ENCODE measurements around the gene NELFB. TPM values are rescaled to one million over a fixed set of nuclear protein-coding genes. Genes with fewer than 3 reads are reported as not detected.

NELFB gene
- total and polyA plus RNA-seq, 2 donors = 20.4 to 38.8 TPM

DNA sequence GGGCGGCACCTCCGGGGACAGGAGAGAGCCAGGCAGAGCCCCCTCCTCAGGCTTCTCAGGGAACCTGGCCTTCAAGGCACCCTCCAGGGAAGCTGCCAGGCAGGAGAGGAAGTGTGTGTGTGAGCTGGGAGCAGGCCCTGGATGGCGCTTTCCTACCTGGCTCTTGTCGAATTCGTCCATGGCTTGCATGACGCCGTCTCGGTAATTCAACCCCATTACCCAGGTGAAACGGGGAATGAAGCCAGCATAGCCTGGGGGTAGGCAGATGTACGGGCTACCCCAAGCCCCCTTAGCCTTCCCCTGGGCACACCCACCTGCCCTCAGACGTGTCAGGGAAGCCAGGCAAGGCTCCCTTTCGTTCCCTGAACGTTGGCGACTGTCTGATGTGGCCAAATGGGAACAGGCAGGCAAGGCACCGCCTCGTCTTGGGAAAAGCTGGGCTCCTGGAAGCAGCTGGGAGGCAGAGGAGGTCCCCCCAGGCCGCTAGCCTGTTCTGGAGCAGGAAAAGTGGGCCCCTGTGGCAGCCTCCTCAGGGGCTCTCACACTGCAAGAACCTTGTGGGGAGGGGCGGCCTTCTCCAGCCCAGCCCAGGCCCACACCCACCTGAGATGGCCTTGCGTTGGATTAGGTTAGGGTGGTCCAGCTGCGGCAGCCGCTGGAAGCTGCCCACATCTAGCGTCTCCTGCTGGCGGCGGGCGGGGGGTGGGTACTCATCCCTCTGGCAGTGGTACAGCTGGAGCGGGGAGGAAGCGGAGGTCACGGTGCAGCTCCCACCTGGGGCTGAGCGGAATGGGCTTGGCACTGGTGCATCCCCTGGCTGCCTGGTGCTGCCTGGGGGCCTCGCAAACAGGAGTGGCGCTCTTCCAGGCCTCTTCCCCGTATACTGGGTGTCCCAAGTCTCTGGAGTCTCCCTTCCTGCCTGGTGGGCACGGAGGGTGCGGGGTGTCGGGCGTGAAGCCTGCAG lies 10.4 kb upstream of the NELFB start:
- peaks cover 13 to 30% of the 10 kb centered on the region in 2 donors for H3K4me1 ChIP-seq (ENCODE audit: control insufficient read depth in 2 of 2, insufficient read depth in 2 of 2, low read length in 2 of 2)
- no peaks in the 10 kb centered on the region for H3K9me3 ChIP-seq (ENCODE audit: control insufficient read depth in 2 of 2, insufficient read depth in 1 of 2, low read length in 1 of 2)
- H3K27me3 ChIP-seq (ENCODE audit: control insufficient read depth in 2 of 2, insufficient read depth in 1 of 2, low read length in 1 of 2) = peaks cover 0 to 4% of the 10 kb centered on the region in 2 donors
- H3K36me3 ChIP-seq (ENCODE audit: control insufficient read depth in 2 of 2, insufficient read depth in 2 of 2, low read length in 1 of 2) = peaks cover 11 to 19% of the 10 kb centered on the region in 2 donors
- WGBS = 93% methylated on average over 36 of the region's 36 CpGs
- H3K27ac ChIP-seq (ENCODE audit: low read depth in 1 of 2, low read length in 1 of 2) = no peak overlapping the region
- no peak overlapping the region for H3K4me3 ChIP-seq (ENCODE audit: low read length in 2 of 2)
- no peak for DNase-seq (ENCODE audit: low read depth in 6 of 9, low spot score in 9 of 9)

DNA sequence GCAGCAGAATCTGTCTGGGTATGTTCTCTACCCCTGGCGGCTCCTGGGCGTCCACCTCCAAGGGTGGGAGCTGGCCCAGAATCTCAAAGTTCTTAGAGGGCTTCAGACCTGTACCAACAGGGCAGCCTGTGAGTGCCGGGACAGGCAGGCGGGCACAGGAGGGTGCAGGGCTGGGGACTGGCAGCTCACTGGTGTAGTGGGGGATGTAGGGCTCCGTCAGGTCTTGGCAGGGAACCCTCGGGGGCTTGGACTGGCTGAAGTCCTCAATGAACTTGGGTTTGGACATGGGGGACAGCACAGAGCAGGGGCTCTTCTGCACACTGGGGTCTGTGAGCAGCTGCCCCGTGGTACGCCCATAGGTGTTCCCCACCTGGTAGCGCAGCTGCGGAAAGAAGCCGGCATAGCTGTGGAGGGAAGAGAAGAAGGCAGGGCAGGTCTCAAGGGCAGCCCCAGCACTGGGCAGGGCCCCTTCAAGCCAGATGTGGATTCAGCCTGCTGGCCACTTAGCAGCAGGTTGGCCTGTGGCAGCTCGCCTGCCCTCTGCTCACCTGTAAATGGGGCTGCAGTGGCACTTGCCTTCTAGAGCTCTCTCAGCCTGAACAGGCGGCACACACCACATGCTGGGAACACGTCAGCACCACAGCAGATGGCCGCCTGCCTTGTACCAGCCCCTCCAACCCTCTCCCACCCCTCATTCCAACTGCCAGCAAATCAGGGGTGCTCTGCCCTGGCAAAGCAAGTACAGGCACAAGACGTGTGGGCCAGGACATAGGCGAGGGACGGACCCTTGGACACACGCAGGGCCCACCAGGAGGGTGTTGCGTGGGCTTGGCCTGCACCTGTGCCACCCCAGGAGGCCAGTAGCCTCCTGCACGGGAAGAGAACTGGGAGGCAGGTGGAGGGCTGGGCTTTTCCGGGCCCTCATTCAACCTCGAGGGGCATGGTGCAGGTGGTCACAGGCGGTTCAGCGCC lies 9.4 kb upstream of the NELFB start:
- Histone ChIP-seq H3K36me3 (ENCODE audit: control insufficient read depth in 2 of 2, insufficient read depth in 2 of 2, low read length in 1 of 2) (peaks cover 11 to 19% of the 10 kb centered on the region in 2 donors), H3K9me3 (ENCODE audit: control insufficient read depth in 2 of 2, insufficient read depth in 1 of 2, low read length in 1 of 2) (no peaks in the 10 kb centered on the region), H3K4me1 (ENCODE audit: control insufficient read depth in 2 of 2, insufficient read depth in 2 of 2, low read length in 2 of 2) (peaks cover 12 to 26% of the 10 kb centered on the region in 2 donors), H3K4me3 (ENCODE audit: low read length in 2 of 2) (no peak overlapping the region), H3K27ac (ENCODE audit: low read depth in 1 of 2, low read length in 1 of 2) (no peak overlapping the region), H3K27me3 (ENCODE audit: control insufficient read depth in 2 of 2, insufficient read depth in 1 of 2, low read length in 1 of 2) (peaks cover 0 to 11% of the 10 kb centered on the region in 2 donors)
- 96% methylated on average over 25 of the region's 25 CpGs for whole genome bisulfite sequencing
- no peak for DNase-seq (ENCODE audit: low read depth in 6 of 9, low spot score in 9 of 9)

DNA sequence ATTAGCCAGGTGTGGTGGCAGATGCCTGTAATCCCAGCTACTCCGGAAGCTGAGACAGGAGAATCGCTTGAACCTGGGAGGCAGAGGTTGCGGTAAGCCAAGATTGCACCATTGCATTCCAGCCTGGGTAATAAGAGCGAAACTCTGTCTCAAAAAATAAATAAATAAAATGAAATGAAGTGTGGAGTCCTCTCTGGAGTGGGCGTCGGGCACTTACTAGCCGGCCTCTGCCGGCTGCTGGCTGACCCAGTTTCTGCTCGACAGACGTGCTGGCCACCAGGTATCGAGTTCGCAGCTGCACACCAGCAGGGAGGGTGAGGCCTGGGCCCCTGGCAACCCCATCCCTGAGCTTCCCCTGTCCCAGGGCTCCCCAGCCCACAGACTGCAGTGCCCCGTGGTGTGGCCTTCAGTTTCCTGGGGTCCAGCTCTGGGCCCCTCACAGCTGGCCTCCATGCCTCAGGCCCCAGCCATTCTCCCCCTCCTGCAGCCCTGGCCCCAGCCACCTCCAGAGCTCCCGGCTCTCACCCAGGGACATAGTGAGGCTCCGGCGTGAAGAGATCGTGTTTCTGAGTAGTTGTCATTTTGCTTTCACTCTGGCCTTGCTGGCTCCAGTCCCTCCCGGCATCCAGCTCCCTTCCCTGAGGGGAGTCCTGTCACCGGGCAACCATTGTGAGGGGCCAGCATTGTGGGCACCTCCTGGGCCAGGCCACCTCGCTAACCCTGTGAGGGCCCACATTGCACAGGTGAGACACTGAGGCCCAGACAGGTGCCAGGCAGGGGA lies 7.8 kb upstream of the NELFB start:
- Histone ChIP-seq H3K4me3 (ENCODE audit: low read length in 2 of 2) (no peak overlapping the region), H3K4me1 (ENCODE audit: control insufficient read depth in 2 of 2, insufficient read depth in 2 of 2, low read length in 2 of 2) (peaks cover 6 to 19% of the 10 kb centered on the region in 2 donors), H3K36me3 (ENCODE audit: control insufficient read depth in 2 of 2, insufficient read depth in 2 of 2, low read length in 1 of 2) (peaks cover 11 to 14% of the 10 kb centered on the region in 2 donors), H3K27ac (ENCODE audit: low read depth in 1 of 2, low read length in 1 of 2) (peak overlapping the region in 1 of 2 donors; percentile 36), H3K27me3 (ENCODE audit: control insufficient read depth in 2 of 2, insufficient read depth in 1 of 2, low read length in 1 of 2) (peaks cover 0 to 15% of the 10 kb centered on the region in 2 donors), H3K9me3 (ENCODE audit: control insufficient read depth in 2 of 2, insufficient read depth in 1 of 2, low read length in 1 of 2) (no peaks in the 10 kb centered on the region)
- 88% methylated on average over 20 of the region's 20 CpGs for WGBS
- no peak for DNase-seq (ENCODE audit: low read depth in 6 of 9, low spot score in 9 of 9)

DNA sequence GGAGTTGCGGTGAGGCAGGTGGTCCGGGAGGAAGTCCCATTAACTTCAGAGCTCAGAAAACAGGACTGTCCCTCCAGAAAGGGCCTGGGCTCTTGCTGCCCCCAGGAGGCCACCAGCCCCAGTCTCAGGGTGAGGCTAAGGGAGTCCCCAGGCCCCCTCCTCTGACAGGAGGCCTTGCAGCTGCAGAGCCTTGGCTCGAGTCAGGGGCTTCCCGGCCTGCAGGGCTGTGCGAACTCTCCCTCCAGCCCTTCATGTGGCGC lies 7.3 kb upstream of the NELFB start:
- DNase-seq (ENCODE audit: low read depth in 6 of 9, low spot score in 9 of 9) = no peak

DNA sequence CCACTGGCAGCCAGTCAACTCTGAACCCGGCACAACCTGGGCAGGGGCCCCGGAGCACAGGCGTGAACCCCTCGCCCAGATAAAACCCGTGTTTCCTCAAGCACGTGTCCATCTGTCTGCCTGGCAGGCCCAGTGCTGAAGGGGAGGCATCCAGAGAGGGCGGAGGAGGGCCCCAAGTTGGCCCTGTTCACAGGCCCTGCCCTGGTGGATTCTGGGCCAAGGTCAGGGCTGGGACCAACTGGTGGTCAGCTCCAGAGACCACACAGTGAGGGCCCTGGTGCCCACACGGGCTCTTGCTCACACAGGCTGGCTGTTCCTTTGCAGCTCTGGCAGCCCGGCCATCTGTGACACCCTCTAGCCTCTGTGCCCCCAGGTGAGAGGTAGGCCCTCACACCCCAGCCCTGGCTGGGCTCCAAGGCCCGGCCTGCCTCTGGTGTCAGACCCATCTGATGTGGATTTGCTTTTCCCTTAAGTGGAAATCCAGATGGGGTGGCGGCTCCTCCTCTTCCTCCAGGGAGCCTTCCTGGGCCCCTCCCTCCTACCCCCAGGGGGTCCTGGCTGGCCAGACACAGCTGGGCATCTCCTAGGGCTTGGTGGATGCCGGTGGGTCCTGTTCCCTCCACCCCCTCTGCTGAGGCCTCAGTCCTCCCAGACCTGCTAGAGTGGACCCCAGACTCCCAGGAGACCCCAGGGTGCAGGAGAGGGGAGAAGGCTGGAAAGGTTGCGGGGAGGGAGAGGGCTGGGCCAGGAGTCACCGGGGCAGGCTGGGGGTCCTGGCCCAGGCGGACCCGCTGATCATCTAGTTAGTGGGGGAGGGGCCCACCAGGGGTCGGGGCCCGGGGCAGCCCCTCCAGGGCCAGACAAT lies 4.6 kb upstream of the NELFB start:
- no peak overlapping the region for H3K27ac ChIP-seq (ENCODE audit: low read depth in 1 of 2, low read length in 1 of 2)
- H3K4me1 ChIP-seq (ENCODE audit: control insufficient read depth in 2 of 2, insufficient read depth in 2 of 2, low read length in 2 of 2) = peaks cover 0 to 11% of the 10 kb centered on the region in 2 donors
- H3K9me3 ChIP-seq (ENCODE audit: control insufficient read depth in 2 of 2, insufficient read depth in 1 of 2, low read length in 1 of 2) = peaks cover 0 to 2% of the 10 kb centered on the region in 2 donors
- peaks cover 7 to 33% of the 10 kb centered on the region in 2 donors for H3K27me3 ChIP-seq (ENCODE audit: control insufficient read depth in 2 of 2, insufficient read depth in 1 of 2, low read length in 1 of 2)
- no peaks in the 10 kb centered on the region for H3K36me3 ChIP-seq (ENCODE audit: control insufficient read depth in 2 of 2, insufficient read depth in 2 of 2, low read length in 1 of 2)
- no peak for DNase-seq (ENCODE audit: low read depth in 6 of 9, low spot score in 9 of 9)
- WGBS = 94% methylated on average over 17 of the region's 18 CpGs
- H3K4me3 ChIP-seq (ENCODE audit: low read length in 2 of 2) = no peak overlapping the region

More for the DNA sequence above, 7.3 kb upstream of the NELFB start:
- Histone ChIP-seq H3K27me3 (ENCODE audit: control insufficient read depth in 2 of 2, insufficient read depth in 1 of 2, low read length in 1 of 2) (peaks cover 0 to 15% of the 10 kb centered on the region in 2 donors), H3K4me3 (ENCODE audit: low read length in 2 of 2) (no peak overlapping the region), H3K4me1 (ENCODE audit: control insufficient read depth in 2 of 2, insufficient read depth in 2 of 2, low read length in 2 of 2) (peaks cover under 1 to 14% of the 10 kb centered on the region in 2 donors), H3K9me3 (ENCODE audit: control insufficient read depth in 2 of 2, insufficient read depth in 1 of 2, low read length in 1 of 2) (no peaks in the 10 kb centered on the region), H3K27ac (ENCODE audit: low read depth in 1 of 2, low read length in 1 of 2) (no peak overlapping the region), H3K36me3 (ENCODE audit: control insufficient read depth in 2 of 2, insufficient read depth in 2 of 2, low read length in 1 of 2) (peaks cover 6 to 9% of the 10 kb centered on the region in 2 donors)
- 95% methylated on average over 6 of the region's 6 CpGs for WGBS

DNA sequence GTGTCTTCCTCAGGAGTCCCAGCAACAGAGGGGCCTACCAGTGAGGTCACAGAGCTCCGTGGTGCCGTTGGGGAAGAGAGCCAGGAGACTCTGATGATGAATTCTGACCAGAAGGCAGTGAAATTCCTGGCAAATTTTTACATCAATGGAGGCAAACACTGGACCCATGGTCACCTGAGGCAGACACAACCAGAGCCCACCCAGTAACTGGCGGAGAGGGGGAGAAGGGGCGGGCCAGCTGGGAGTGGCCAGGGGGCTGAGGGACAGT lies 4.0 kb upstream of the NELFB start, which contains the start of gene STPG3:
Gene STPG3 (plus strand): TSS at position 93 of the 268 bp plus-strand sequence. CDS start 1 bp downstream, at position 94.
- Histone ChIP-seq H3K4me1 (ENCODE audit: control insufficient read depth in 2 of 2, insufficient read depth in 2 of 2, low read length in 2 of 2) (peaks cover 3 to 16% of the 10 kb centered on the region in 2 donors), H3K27me3 (ENCODE audit: control insufficient read depth in 2 of 2, insufficient read depth in 1 of 2, low read length in 1 of 2) (peaks cover 7 to 33% of the 10 kb centered on the region in 2 donors), H3K36me3 (ENCODE audit: control insufficient read depth in 2 of 2, insufficient read depth in 2 of 2, low read length in 1 of 2) (no peaks in the 10 kb centered on the region), H3K4me3 (ENCODE audit: low read length in 2 of 2) (no peak within 1 kb of the TSS), H3K9me3 (ENCODE audit: control insufficient read depth in 2 of 2, insufficient read depth in 1 of 2, low read length in 1 of 2) (peaks cover 0 to 4% of the 10 kb centered on the region in 2 donors), H3K27ac (ENCODE audit: low read depth in 1 of 2, low read length in 1 of 2) (no peak within 1 kb of the TSS)
- DNase-seq (ENCODE audit: low read depth in 6 of 9, low spot score in 9 of 9) = no peak
- whole genome bisulfite sequencing = 96% methylated on average over 4 of the region's 4 CpGs

DNA sequence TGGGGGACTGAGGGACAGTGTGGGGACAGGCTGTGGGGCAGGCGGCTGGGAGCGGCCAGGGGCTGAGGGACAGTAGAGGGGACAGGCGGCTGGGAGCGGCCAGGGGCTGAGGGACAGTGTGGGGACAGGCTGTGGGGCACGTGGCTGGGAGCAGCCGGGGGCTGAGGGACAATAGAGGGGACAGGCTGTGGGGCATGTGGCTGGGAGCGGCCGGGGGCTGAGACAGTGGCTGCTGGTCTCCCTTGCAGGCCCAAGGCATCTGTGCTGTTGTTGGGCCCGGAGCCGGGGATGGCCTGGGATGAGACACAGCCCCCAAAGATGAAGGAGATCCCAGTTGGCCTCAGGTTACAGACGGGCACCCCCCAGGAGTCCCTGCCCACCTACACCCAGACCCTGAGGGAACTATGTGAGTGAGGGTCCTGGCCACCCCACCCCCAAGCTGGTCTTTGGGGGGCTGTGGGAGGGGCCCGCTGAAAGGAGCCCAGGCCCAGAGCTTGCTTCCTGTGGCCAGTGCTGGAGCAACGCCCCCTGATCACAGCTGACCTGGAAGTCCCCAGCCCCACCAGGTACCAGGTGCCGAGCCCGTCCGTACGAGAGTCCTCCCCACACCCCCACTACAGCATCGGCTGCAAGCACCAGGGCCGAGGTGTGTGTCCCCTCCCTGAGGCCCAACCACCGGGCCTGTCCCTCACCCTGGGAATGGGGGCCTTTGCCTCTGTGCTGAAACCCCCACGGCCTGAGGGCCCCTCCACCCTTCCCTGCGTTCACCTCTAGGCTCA lies 3.4 kb upstream of the NELFB start:
- DNase-seq (ENCODE audit: low read depth in 6 of 9, low spot score in 9 of 9) = no peak
- H3K4me3 ChIP-seq (ENCODE audit: low read length in 2 of 2) = no peak overlapping the region
- 96% methylated on average over 22 of the region's 22 CpGs for WGBS
- H3K27me3 ChIP-seq (ENCODE audit: control insufficient read depth in 2 of 2, insufficient read depth in 1 of 2, low read length in 1 of 2) = peaks cover 7 to 33% of the 10 kb centered on the region in 2 donors
- H3K27ac ChIP-seq (ENCODE audit: low read depth in 1 of 2, low read length in 1 of 2) = no peak overlapping the region
- H3K9me3 ChIP-seq (ENCODE audit: control insufficient read depth in 2 of 2, insufficient read depth in 1 of 2, low read length in 1 of 2) = peaks cover 0 to 4% of the 10 kb centered on the region in 2 donors
- peaks cover 1% of the 10 kb centered on the region in 2 donors for H3K36me3 ChIP-seq (ENCODE audit: control insufficient read depth in 2 of 2, insufficient read depth in 2 of 2, low read length in 1 of 2)
- H3K4me1 ChIP-seq (ENCODE audit: control insufficient read depth in 2 of 2, insufficient read depth in 2 of 2, low read length in 2 of 2) = peaks cover 7 to 21% of the 10 kb centered on the region in 2 donors

All from thymus (tissue), 11 donors.